Hair follicular keratinocyte (primary cell): Measurements from ENCODE around the gene KRT39. TPM values are rescaled to one million over a fixed set of nuclear protein-coding genes. Genes with fewer than 3 reads are reported as not detected.

Source experiments
- total RNA-seq: library from RNA; depleted of rRNA; stranded (reverse); fragments of >200 nt; gene quantifications from 2 replicates; pipeline ENCODE4 v1.2.3, GENCODE V29; 2015

KRT39 gene
- not detected in 2 replicates for total RNA-seq

GRCh38 chr17:40966848-40967247 is at the start of gene KRT39:
TSS of gene KRT39 (minus strand) at chr17:40966948. CDS start at chr17:40966856, 92 bp downstream.

GRCh38 chr17:41008811-41009210 is 42.1 kb upstream of the KRT39 start, which contains the start of gene KRTAP3-1:
TSS of gene KRTAP3-1 (minus strand) at chr17:41009128. CDS start at chr17:41009074, 54 bp downstream.

GRCh38 chr17:40999563-40999962 is 32.8 kb upstream of the KRT39 start, which contains the start of gene KRTAP3-2:
TSS of gene KRTAP3-2 (minus strand) at chr17:40999906. CDS start at chr17:40999853, 53 bp downstream.

GRCh38 chr17:40993839-40994238 is 27.1 kb upstream of the KRT39 start, which contains the start of gene KRTAP3-3:
TSS of gene KRTAP3-3 (minus strand) at chr17:40994164. CDS start at chr17:40994097, 67 bp downstream.

GRCh38 chr17:40984226-40984625 is 17.5 kb upstream of the KRT39 start, which contains the start of gene KRT40:
TSS of gene KRT40 (minus strand) at chr17:40984326. CDS start at chr17:40984273, 53 bp downstream.

GRCh38 chr17:40937384-40937819 is 29.3 kb downstream of the KRT39 start, which contains the start of gene KRT23:
TSS of gene KRT23 (minus strand) at chr17:40937646. CDS start at chr17:40936603, 1,043 bp downstream.

Other genes starting within 250 kb of the KRT39 start
- gene KRT25, start 211.6 kb downstream of the KRT39 start, total RNA-seq: not detected in 2 replicates
- not detected in 2 replicates for gene KRT26, start 194.7 kb downstream of the KRT39 start, total RNA-seq
- not detected in 2 replicates for gene KRT27, start 184.4 kb downstream of the KRT39 start, total RNA-seq
- not detected in 2 replicates for gene KRT28, start 167.0 kb downstream of the KRT39 start, total RNA-seq
- 6.3 and 28.4 TPM in 2 replicates for gene KRT10, start 144.3 kb downstream of the KRT39 start, total RNA-seq
- gene KRT12, start 99.7 kb downstream of the KRT39 start, total RNA-seq: not detected in 2 replicates
- not detected in 2 replicates for gene KRT20, start 81.7 kb downstream of the KRT39 start, total RNA-seq
- 1.2 and 2.6 TPM in 2 replicates for gene KRT23, start 29.3 kb downstream of the KRT39 start, total RNA-seq
- gene KRT40, start 17.4 kb upstream of the KRT39 start, total RNA-seq: not detected in 2 replicates
- not detected in 2 replicates for gene KRTAP3-3, start 27.2 kb upstream of the KRT39 start, total RNA-seq
- gene KRTAP3-2, start 33.0 kb upstream of the KRT39 start, total RNA-seq: not detected in 2 replicates
- gene KRTAP3-1, start 42.2 kb upstream of the KRT39 start, total RNA-seq: not detected in 2 replicates
- gene KRTAP1-5, start 60.3 kb upstream of the KRT39 start, total RNA-seq: not detected in 2 replicates
- gene KRTAP1-4, start 63.2 kb upstream of the KRT39 start, total RNA-seq: not detected in 2 replicates
- gene KRTAP1-3, start 67.9 kb upstream of the KRT39 start, total RNA-seq: not detected in 2 replicates
- not detected in 2 replicates for gene KRTAP1-1, start 74.5 kb upstream of the KRT39 start, total RNA-seq
- not detected in 2 replicates for gene KRTAP2-1, start 80.4 kb upstream of the KRT39 start, total RNA-seq
- not detected in 2 replicates for gene KRTAP2-2, start 88.3 kb upstream of the KRT39 start, total RNA-seq
- 0.15 and 0.62 TPM in 2 replicates for gene KRTAP2-3, start 93.2 kb upstream of the KRT39 start, total RNA-seq
- gene KRTAP2-4, start 98.9 kb upstream of the KRT39 start, total RNA-seq: not detected in 2 replicates
- not detected in 2 replicates for gene KRTAP4-7, start 117.2 kb upstream of the KRT39 start, total RNA-seq
- gene KRTAP4-8, start 131.2 kb upstream of the KRT39 start, total RNA-seq: not detected in 2 replicates
- not detected in 2 replicates for gene KRTAP4-16, start 135.3 kb upstream of the KRT39 start, total RNA-seq
- not detected in 2 replicates for gene KRTAP4-9, start 138.4 kb upstream of the KRT39 start, total RNA-seq
- not detected in 2 replicates for gene KRTAP4-11, start 151.4 kb upstream of the KRT39 start, total RNA-seq
- not detected in 2 replicates for gene KRTAP4-12, start 157.2 kb upstream of the KRT39 start, total RNA-seq
- gene KRTAP4-6, start 173.6 kb upstream of the KRT39 start, total RNA-seq: not detected in 2 replicates
- gene KRTAP4-5, start 182.9 kb upstream of the KRT39 start, total RNA-seq: not detected in 2 replicates
- not detected in 2 replicates for gene KRTAP4-4, start 193.8 kb upstream of the KRT39 start, total RNA-seq
- gene KRTAP4-3, start 201.3 kb upstream of the KRT39 start, total RNA-seq: not detected in 2 replicates
- not detected in 2 replicates for gene KRTAP4-2, start 211.3 kb upstream of the KRT39 start, total RNA-seq
- gene KRTAP4-1, start 218.0 kb upstream of the KRT39 start, total RNA-seq: not detected in 2 replicates
- not detected in 2 replicates for gene KRTAP9-1, start 222.9 kb upstream of the KRT39 start, total RNA-seq